Activated B cell treated with CpG ODN at 0.5 μM for 24 hours (primary cell): ENCODE results near the gene WNK2. TPM values are rescaled to one million over a fixed set of nuclear protein-coding genes. Genes with fewer than 3 reads are reported as not detected.

Experiments
- ATAC-seq: fragments of 200-7000 bp; cut with Tn5 transposase; one replicate; pipeline ENCODE4 v1.10.0; 2021; ENCODE audit warnings: low read depth, mild to moderate bottlenecking, moderate library complexity
- CTCF ChIA-PET: fragments of 350-600 bp; sonication (Branson Sonifier 250); formaldehyde crosslinking; loops from one replicate; lab custom pipeline; 2021; ENCODE audit warnings: antibody characterized with exemption; lab: Charles Lee
- POLR2A ChIA-PET: fragments of 350-600 bp; sonication (Branson Sonifier 250); formaldehyde crosslinking; loops from one replicate; lab custom pipeline; 2021; ENCODE audit warnings: antibody characterized with exemption; lab: Charles Lee
- DNase-seq: peaks from one replicate; pipeline ENCODE4 v3.0.0; 2022
- H3K27ac Mint-ChIP-seq: one replicate; pipeline ENCODE4 v1.8.0; 2020; ENCODE audit warnings: mixed read lengths
- H3K27me3 Mint-ChIP-seq: one replicate; pipeline ENCODE4 v1.8.0; 2021; ENCODE audit warnings: mixed read lengths
- H3K36me3 Mint-ChIP-seq: one replicate; pipeline ENCODE4 v1.8.0; 2021; ENCODE audit warnings: low read depth, mixed read lengths
- H3K4me1 Mint-ChIP-seq: one replicate; pipeline ENCODE4 v1.8.0; 2021; ENCODE audit warnings: mixed read lengths
- H3K4me3 Mint-ChIP-seq: one replicate; pipeline ENCODE4 v1.8.0; 2020; ENCODE audit warnings: mild to moderate bottlenecking, mixed read lengths
- H3K9me3 Mint-ChIP-seq: one replicate; pipeline ENCODE4 v1.8.0; 2020; ENCODE audit warnings: mixed read lengths
- CTCF ChIP-seq: fragments of 200-600 bp; IDR thresholded peaks from one replicate; pipeline ENCODE4 v1.8.0; 2022; ENCODE audit warnings: antibody characterized with exemption, mild to moderate bottlenecking
- intact Hi-C: fragments of 100-400 bp; cut with micrococcal nuclease; formaldehyde crosslinking; loops from one replicate; pipeline ENCODE4 v1.15.1; 2024
- total RNA-seq: library from RNA; stranded (reverse); gene quantifications from 2 replicates; pipeline ENCODE4 v1.2.3, GENCODE V29; 2022

Gene WNK2
- total RNA-seq, 1 donor from 2014 or later: 0.24 TPM

- no peaks in the 10 kb centered on the region for H3K4me1 Mint-ChIP-seq
- no peak overlapping the region for H3K4me3 Mint-ChIP-seq
- H3K36me3 Mint-ChIP-seq: no peaks in the 10 kb centered on the region
- H3K9me3 Mint-ChIP-seq: no peaks in the 10 kb centered on the region
- H3K27ac Mint-ChIP-seq: no peak overlapping the region
- no peak for TF ChIP-seq CTCF
- CTCF ChIA-PET: no interaction called here
- POLR2A ChIA-PET: no interaction called here
- ATAC-seq (no peak), DNase-seq (no peak)
- intact Hi-C loops: no loop called here
- H3K27me3 Mint-ChIP-seq: peaks cover 20% of the 10 kb centered on the region
Observed at GRCh38 chr9:93190133-93190525, 6.2 kb downstream of the WNK2 start.

- H3K9me3 Mint-ChIP-seq: no peaks in the 10 kb centered on the region
- CTCF ChIA-PET: no interaction called here
- H3K27ac Mint-ChIP-seq: no peak overlapping the region
- no peaks in the 10 kb centered on the region for H3K4me1 Mint-ChIP-seq
- peaks cover 15% of the 10 kb centered on the region for H3K27me3 Mint-ChIP-seq
- H3K36me3 Mint-ChIP-seq: no peaks in the 10 kb centered on the region
- DNase-seq: no peak
- intact Hi-C loops: no loop called here
- no peak for TF ChIP-seq CTCF
- POLR2A ChIA-PET: no interaction called here
- no peak for ATAC-seq
- H3K4me3 Mint-ChIP-seq: no peak overlapping the region
Observed at GRCh38 chr9:93190656-93191353, 6.9 kb downstream of the WNK2 start.

GRCh38 chr9:93191354-93191660, 7.4 kb downstream of the WNK2 start:
- H3K9me3 Mint-ChIP-seq: no peaks in the 10 kb centered on the region
- no peak overlapping the region for H3K4me3 Mint-ChIP-seq
- DNase-seq (no peak), ATAC-seq (no peak)
- CTCF ChIA-PET: no interaction called here
- peaks cover 10% of the 10 kb centered on the region for H3K27me3 Mint-ChIP-seq
- TF ChIP-seq CTCF: no peak
- H3K36me3 Mint-ChIP-seq: no peaks in the 10 kb centered on the region
- intact Hi-C loops: no loop called here
- POLR2A ChIA-PET: no interaction called here
- no peaks in the 10 kb centered on the region for H3K4me1 Mint-ChIP-seq
- H3K27ac Mint-ChIP-seq: no peak overlapping the region

GRCh38 chr9:93192721-93193387, 8.9 kb downstream of the WNK2 start:
- no peak for TF ChIP-seq CTCF
- no peak for DNase-seq
- Mint-ChIP-seq H3K9me3 (no peaks in the 10 kb centered on the region), H3K27me3 (peaks cover under 1% of the 10 kb centered on the region), H3K36me3 (no peaks in the 10 kb centered on the region), H3K4me3 (no peak overlapping the region), H3K4me1 (no peaks in the 10 kb centered on the region), H3K27ac (no peak overlapping the region)
- ATAC-seq: no peak
- CTCF ChIA-PET: no interaction called here
- POLR2A ChIA-PET: no interaction called here
- intact Hi-C loops: no loop called here

GRCh38 chr9:93193388-93194220, 9.7 kb downstream of the WNK2 start:
- TF ChIP-seq CTCF: no peak
- H3K4me1 Mint-ChIP-seq: no peaks in the 10 kb centered on the region
- no peak for ATAC-seq
- H3K4me3 Mint-ChIP-seq: no peak overlapping the region
- H3K27ac Mint-ChIP-seq: no peak overlapping the region
- ChIA-PET POLR2A (no interaction called here), CTCF (interaction anchor here (1.0 kb wide), 1 partner anchor 109 kb away, joined by 3 read pairs; no protein-coding TSS in a partner anchor)
- H3K27me3 Mint-ChIP-seq: no peaks in the 10 kb centered on the region
- DNase-seq: no peak
- no peaks in the 10 kb centered on the region for H3K9me3 Mint-ChIP-seq
- H3K36me3 Mint-ChIP-seq: no peaks in the 10 kb centered on the region
- intact Hi-C loops: no loop called here
